Measurements from ENCODE around the gene UBE3B. TPM values are rescaled to one million over a fixed set of nuclear protein-coding genes. Genes with fewer than 3 reads are reported as not detected.

Gene UBE3B
- polyA plus RNA-seq, 3 donors, result 14.4 to 25.9 (median 18.2) TPM

GRCh38 chr12:109461846-109462756 is 15.3 kb upstream of the UBE3B start:
- Histone ChIP-seq H3K27me3 (ENCODE audit: control insufficient read depth in 2 of 2, insufficient read depth in 2 of 2, low read length in 2 of 2) (no peaks in the 10 kb centered on the region), H3K4me1 (ENCODE audit: control insufficient read depth in 1 of 2, insufficient read depth in 2 of 2, low read length in 2 of 2) (peaks cover 38 to 39% of the 10 kb centered on the region in 2 donors), H3K4me3 (replicated peaks in 1 of 3; ENCODE audit: low read depth in 2 of 3, low read length in 3 of 3) (no peak overlapping the region), H3K27ac (ENCODE audit: low read depth in 1 of 2, low read length in 2 of 2) (peak overlapping the region in 1 of 2 donors; percentile 73), H3K9me3 (replicated peaks in 1 of 2; ENCODE audit: control insufficient read depth in 1 of 2, insufficient read depth in 1 of 2, low read length in 2 of 2) (no peaks in the 10 kb centered on the region), H2AFZ (ENCODE audit: insufficient read depth, low read depth, low read length, poor library complexity, severe bottlenecking) (no peak overlapping the region), H4K20me1 (ENCODE audit: insufficient read depth, low read length) (peaks cover 71% of the 10 kb centered on the region), H3K4me2 (replicated peaks; ENCODE audit: extremely low read depth, low read length, poor library complexity, severe bottlenecking) (peak overlapping the region; percentile 29), H3K36me3 (replicated peaks in 1 of 2; ENCODE audit: control insufficient read depth in 1 of 2, insufficient read depth in 2 of 2, low read length in 2 of 2) (peaks cover 37 to 61% of the 10 kb centered on the region in 2 donors), H3K79me2 (ENCODE audit: insufficient read depth, low read length) (peaks cover 47% of the 10 kb centered on the region), H3K9ac (ENCODE audit: insufficient read depth, low read length, poor library complexity, severe bottlenecking) (peak overlapping the region; percentile 33)
- TF ChIP-seq CTCF (IDR thresholded peaks at IDR 0.05), result no peak
- 91% methylated on average over 8 of the region's 13 CpGs for WGBS (ENCODE audit: insufficient coverage)
- Mint-ChIP-seq H3K9me3 (no peaks in the 10 kb centered on the region), H3K27me3 (ENCODE audit: low read depth in 3 of 3) (no peaks in the 10 kb centered on the region), H3K36me3 (peaks cover 48 to 72% of the 10 kb centered on the region in 2 donors), H3K4me3 (no peak overlapping the region), H3K27ac (peak overlapping the region; percentile 19 to 91 (median 67)), H3K4me1 (peaks cover 41% of the 10 kb centered on the region)
- no peak for DNase-seq
- intact Hi-C loops (cut with micrococcal nuclease), result no loop called here

- peaks cover 81% of the 10 kb centered on the region for H4K20me1 ChIP-seq (ENCODE audit: insufficient read depth, low read length)
- Mint-ChIP-seq H3K4me3 (peak overlapping the region in 1 of 2 donors; percentile 35), H3K27me3 (ENCODE audit: low read depth in 3 of 3) (no peaks in the 10 kb centered on the region), H3K9me3 (no peaks in the 10 kb centered on the region), H3K36me3 (peaks cover 44 to 72% of the 10 kb centered on the region in 2 donors), H3K27ac (peak overlapping the region in 3 of 7 donors; percentile 19 to 52 (median 49)), H3K4me1 (peaks cover 47% of the 10 kb centered on the region)
- no peak overlapping the region for H3K27ac ChIP-seq (ENCODE audit: low read depth in 1 of 2, low read length in 2 of 2)
- TF ChIP-seq CTCF (IDR thresholded peaks at IDR 0.05), result no peak
- WGBS (ENCODE audit: insufficient coverage), result 25% methylated on average over 12 of the region's 14 CpGs
- DNase-seq, result no peak
- H3K4me1 ChIP-seq (ENCODE audit: control insufficient read depth in 1 of 2, insufficient read depth in 2 of 2, low read length in 2 of 2), result peaks cover 44 to 45% of the 10 kb centered on the region in 2 donors
- H3K9me3 ChIP-seq (replicated peaks in 1 of 2; ENCODE audit: control insufficient read depth in 1 of 2, insufficient read depth in 1 of 2, low read length in 2 of 2), result no peaks in the 10 kb centered on the region
- intact Hi-C loops (cut with micrococcal nuclease), result no loop called here
- H3K4me3 ChIP-seq (replicated peaks in 1 of 3; ENCODE audit: low read depth in 2 of 3, low read length in 3 of 3), result no peak overlapping the region
- no peaks in the 10 kb centered on the region for H3K27me3 ChIP-seq (ENCODE audit: control insufficient read depth in 2 of 2, insufficient read depth in 2 of 2, low read length in 2 of 2)
- H2AFZ ChIP-seq (ENCODE audit: insufficient read depth, low read depth, low read length, poor library complexity, severe bottlenecking), result no peak overlapping the region
- H3K4me2 ChIP-seq (replicated peaks; ENCODE audit: extremely low read depth, low read length, poor library complexity, severe bottlenecking), result no peak overlapping the region
- no peak overlapping the region for H3K9ac ChIP-seq (ENCODE audit: insufficient read depth, low read length, poor library complexity, severe bottlenecking)
- H3K36me3 ChIP-seq (replicated peaks in 1 of 2; ENCODE audit: control insufficient read depth in 1 of 2, insufficient read depth in 2 of 2, low read length in 2 of 2), result peaks cover 36 to 61% of the 10 kb centered on the region in 2 donors
- H3K79me2 ChIP-seq (ENCODE audit: insufficient read depth, low read length), result peaks cover 52% of the 10 kb centered on the region
Observed at GRCh38 chr12:109462868-109463692, 14.4 kb upstream of the UBE3B start.

All from CD14-positive monocyte (primary cell).